Measurements from ENCODE around the gene KRTAP5-9.
"Not testable (repeated sequence)": the region's sequence is repeated elsewhere in the genome, so short reads cannot be mapped to it uniquely, and the experiment has no call there.

Gene KRTAP5-9

GRCh38 chr11:71588314-71588713 lies 40.1 kb downstream of the KRTAP5-9 start:
- H3F3A ChIP-seq (ENCODE audit: control insufficient read depth, insufficient read depth); H3K79me2 ChIP-seq (ENCODE audit: control insufficient read depth, low read length); H4K20me1 ChIP-seq (ENCODE audit: control insufficient read depth, insufficient read depth, low read depth, low read length); H3K27me3 ChIP-seq (ENCODE audit: control insufficient read depth, low read length); H3K4me2 ChIP-seq (ENCODE audit: low read length); H3K4me3 ChIP-seq (ENCODE audit: low read length); H3K27ac ChIP-seq (ENCODE audit: low read depth, low read length); H3K9me3 ChIP-seq (ENCODE audit: control insufficient read depth, insufficient read depth, low read length); H3K9me2 ChIP-seq (replicated peaks; ENCODE audit: control insufficient read depth, low read length); H3K4me1 ChIP-seq (ENCODE audit: control insufficient read depth, low read length); H3K36me3 ChIP-seq (ENCODE audit: control insufficient read depth, low read length): not testable (repeated sequence)

GRCh38 chr11:71588822-71589545 lies 40.8 kb downstream of the KRTAP5-9 start:
- not testable (repeated sequence) for H4K20me1 ChIP-seq (ENCODE audit: control insufficient read depth, insufficient read depth, low read depth, low read length); H3K4me1 ChIP-seq (ENCODE audit: control insufficient read depth, low read length); H3K79me2 ChIP-seq (ENCODE audit: control insufficient read depth, low read length); H3K9me3 ChIP-seq (ENCODE audit: control insufficient read depth, insufficient read depth, low read length); H3K36me3 ChIP-seq (ENCODE audit: control insufficient read depth, low read length); H3K4me3 ChIP-seq (ENCODE audit: low read length); H3K4me2 ChIP-seq (ENCODE audit: low read length); H3K27me3 ChIP-seq (ENCODE audit: control insufficient read depth, low read length); H3K9me2 ChIP-seq (replicated peaks; ENCODE audit: control insufficient read depth, low read length); H3K27ac ChIP-seq (ENCODE audit: low read depth, low read length); H3F3A ChIP-seq (ENCODE audit: control insufficient read depth, insufficient read depth)

GRCh38 chr11:71589546-71589920 lies 41.3 kb downstream of the KRTAP5-9 start:
- H3K27me3 ChIP-seq (ENCODE audit: control insufficient read depth, low read length); H3K36me3 ChIP-seq (ENCODE audit: control insufficient read depth, low read length); H3F3A ChIP-seq (ENCODE audit: control insufficient read depth, insufficient read depth); H3K79me2 ChIP-seq (ENCODE audit: control insufficient read depth, low read length); H3K27ac ChIP-seq (ENCODE audit: low read depth, low read length); H3K9me2 ChIP-seq (replicated peaks; ENCODE audit: control insufficient read depth, low read length); H3K9me3 ChIP-seq (ENCODE audit: control insufficient read depth, insufficient read depth, low read length); H3K4me2 ChIP-seq (ENCODE audit: low read length); H3K4me1 ChIP-seq (ENCODE audit: control insufficient read depth, low read length); H3K4me3 ChIP-seq (ENCODE audit: low read length); H4K20me1 ChIP-seq (ENCODE audit: control insufficient read depth, insufficient read depth, low read depth, low read length): not testable (repeated sequence)
